ENCODE data around the gene CFP. TPM values are rescaled to one million over a fixed set of nuclear protein-coding genes. Genes with fewer than 3 reads are reported as not detected.

CFP gene
- total RNA-seq, 1 donor from 2014 or later: 3.7 TPM

GRCh38 chrX:47587906-47588735 lies 41.6 kb downstream of the CFP start:
- Histone ChIP-seq H3K27me3 (ENCODE audit: control insufficient read depth in 3 of 3, insufficient read depth in 3 of 3, low read length in 3 of 3) (no peaks in the 10 kb centered on the region), H3K36me3 (ENCODE audit: control insufficient read depth in 3 of 3, insufficient read depth in 3 of 3, low read length in 3 of 3) (no peaks in the 10 kb centered on the region), H3K27ac (ENCODE audit: low read depth, low read length) (no peak overlapping the region), H3K9me3 (ENCODE audit: control insufficient read depth in 3 of 3, low read length in 3 of 3) (no peaks in the 10 kb centered on the region), H3K4me1 (ENCODE audit: control insufficient read depth in 3 of 3, insufficient read depth in 3 of 3, low read length in 3 of 3) (peaks cover 0 to 4% (median 0%) of the 10 kb centered on the region in 3 donors), H3K9ac (ENCODE audit: low read depth in 1 of 3, low read length in 3 of 3) (no peak overlapping the region), H3K4me3 (ENCODE audit: low read length in 3 of 3) (no peak overlapping the region)

- no peak overlapping the region for H3K4me3 ChIP-seq (ENCODE audit: low read length in 3 of 3)
- H3K27ac ChIP-seq (ENCODE audit: low read depth, low read length): no peak overlapping the region
- H3K36me3 ChIP-seq (ENCODE audit: control insufficient read depth in 3 of 3, insufficient read depth in 3 of 3, low read length in 3 of 3): no peaks in the 10 kb centered on the region
- H3K9ac ChIP-seq (ENCODE audit: low read depth in 1 of 3, low read length in 3 of 3): no peak overlapping the region
- H3K9me3 ChIP-seq (ENCODE audit: control insufficient read depth in 3 of 3, low read length in 3 of 3): no peaks in the 10 kb centered on the region
- H3K4me1 ChIP-seq (ENCODE audit: control insufficient read depth in 3 of 3, insufficient read depth in 3 of 3, low read length in 3 of 3): peaks cover 0 to 4% (median 0%) of the 10 kb centered on the region in 3 donors
- H3K27me3 ChIP-seq (ENCODE audit: control insufficient read depth in 3 of 3, insufficient read depth in 3 of 3, low read length in 3 of 3): no peaks in the 10 kb centered on the region
Measured at GRCh38 chrX:47587091-47587891, 42.4 kb downstream of the CFP start.

- no peak overlapping the region for H3K27ac ChIP-seq (ENCODE audit: low read depth, low read length)
- no peaks in the 10 kb centered on the region for H3K27me3 ChIP-seq (ENCODE audit: control insufficient read depth in 3 of 3, insufficient read depth in 3 of 3, low read length in 3 of 3)
- peaks cover 0 to 10% (median 0%) of the 10 kb centered on the region in 3 donors for H3K4me1 ChIP-seq (ENCODE audit: control insufficient read depth in 3 of 3, insufficient read depth in 3 of 3, low read length in 3 of 3)
- no peak overlapping the region for H3K9ac ChIP-seq (ENCODE audit: low read depth in 1 of 3, low read length in 3 of 3)
- H3K36me3 ChIP-seq (ENCODE audit: control insufficient read depth in 3 of 3, insufficient read depth in 3 of 3, low read length in 3 of 3): no peaks in the 10 kb centered on the region
- H3K9me3 ChIP-seq (ENCODE audit: control insufficient read depth in 3 of 3, low read length in 3 of 3): no peaks in the 10 kb centered on the region
- H3K4me3 ChIP-seq (ENCODE audit: low read length in 3 of 3): no peak overlapping the region
Measured at GRCh38 chrX:47586043-47586787, 43.5 kb downstream of the CFP start.

DNA sequence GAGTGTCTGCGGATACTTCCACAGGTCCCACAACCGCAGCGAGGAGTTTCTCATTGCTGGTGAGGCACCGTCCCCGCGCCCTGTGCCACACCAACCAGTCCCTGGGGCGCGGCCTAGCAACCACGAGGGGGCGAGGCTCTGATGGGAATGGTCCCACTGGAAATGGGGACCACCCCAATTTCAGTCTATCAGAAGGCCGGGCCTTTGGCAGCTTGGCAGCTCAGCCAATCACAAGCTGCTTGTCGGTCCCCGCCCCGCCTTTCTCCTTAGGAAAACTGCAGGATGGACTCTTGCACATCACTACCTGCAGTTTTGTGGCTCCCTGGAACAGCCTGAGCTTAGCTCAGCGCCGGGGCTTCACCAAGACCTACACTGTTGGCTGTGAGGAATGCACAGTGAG lies 44.5 kb downstream of the CFP start:
- H3K9ac ChIP-seq (ENCODE audit: low read depth in 1 of 3, low read length in 3 of 3): no peak overlapping the region
- no peak overlapping the region for H3K27ac ChIP-seq (ENCODE audit: low read depth, low read length)
- H3K9me3 ChIP-seq (ENCODE audit: control insufficient read depth in 3 of 3, low read length in 3 of 3): no peaks in the 10 kb centered on the region
- peaks cover 0 to 10% (median 0%) of the 10 kb centered on the region in 3 donors for H3K4me1 ChIP-seq (ENCODE audit: control insufficient read depth in 3 of 3, insufficient read depth in 3 of 3, low read length in 3 of 3)
- no peaks in the 10 kb centered on the region for H3K36me3 ChIP-seq (ENCODE audit: control insufficient read depth in 3 of 3, insufficient read depth in 3 of 3, low read length in 3 of 3)
- H3K4me3 ChIP-seq (ENCODE audit: low read length in 3 of 3): no peak overlapping the region
- H3K27me3 ChIP-seq (ENCODE audit: control insufficient read depth in 3 of 3, insufficient read depth in 3 of 3, low read length in 3 of 3): no peaks in the 10 kb centered on the region

DNA sequence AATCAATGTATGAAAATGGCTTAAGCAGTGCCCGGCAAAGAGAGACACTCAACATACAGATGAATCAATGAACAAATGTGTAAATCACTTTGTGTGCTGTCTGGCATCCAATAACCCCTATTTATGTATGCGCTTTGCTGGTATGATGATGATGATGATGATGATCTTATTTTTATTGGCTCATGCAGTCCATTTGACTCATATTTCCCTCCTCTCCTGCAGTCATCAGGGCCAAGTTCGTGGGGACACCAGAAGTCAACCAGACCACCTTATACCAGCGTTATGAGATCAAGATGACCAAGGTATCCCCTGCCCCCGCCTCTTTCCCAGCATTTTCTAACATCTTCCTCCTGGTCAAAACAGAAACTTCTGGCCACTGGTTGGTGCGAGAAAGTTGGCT lies 45.0 kb downstream of the CFP start:
- H3K27ac ChIP-seq (ENCODE audit: low read depth, low read length): no peak overlapping the region
- H3K9ac ChIP-seq (ENCODE audit: low read depth in 1 of 3, low read length in 3 of 3): no peak overlapping the region
- no peaks in the 10 kb centered on the region for H3K36me3 ChIP-seq (ENCODE audit: control insufficient read depth in 3 of 3, insufficient read depth in 3 of 3, low read length in 3 of 3)
- H3K4me1 ChIP-seq (ENCODE audit: control insufficient read depth in 3 of 3, insufficient read depth in 3 of 3, low read length in 3 of 3): peaks cover 0 to 10% (median 0%) of the 10 kb centered on the region in 3 donors
- H3K4me3 ChIP-seq (ENCODE audit: low read length in 3 of 3): no peak overlapping the region
- H3K27me3 ChIP-seq (ENCODE audit: control insufficient read depth in 3 of 3, insufficient read depth in 3 of 3, low read length in 3 of 3): no peaks in the 10 kb centered on the region
- no peaks in the 10 kb centered on the region for H3K9me3 ChIP-seq (ENCODE audit: control insufficient read depth in 3 of 3, low read length in 3 of 3)

- Histone ChIP-seq H3K9ac (ENCODE audit: low read depth in 1 of 3, low read length in 3 of 3) (peak overlapping the region in 1 of 3 donors; percentile 33), H3K27ac (ENCODE audit: low read depth, low read length) (peak overlapping the region; percentile 68), H3K4me3 (ENCODE audit: low read length in 3 of 3) (peak overlapping the region in 1 of 3 donors; percentile 32), H3K36me3 (ENCODE audit: control insufficient read depth in 3 of 3, insufficient read depth in 3 of 3, low read length in 3 of 3) (no peaks in the 10 kb centered on the region), H3K9me3 (ENCODE audit: control insufficient read depth in 3 of 3, low read length in 3 of 3) (no peaks in the 10 kb centered on the region), H3K27me3 (ENCODE audit: control insufficient read depth in 3 of 3, insufficient read depth in 3 of 3, low read length in 3 of 3) (peaks cover 0 to 3% (median 0%) of the 10 kb centered on the region in 3 donors), H3K4me1 (ENCODE audit: control insufficient read depth in 3 of 3, insufficient read depth in 3 of 3, low read length in 3 of 3) (peaks cover 0 to 15% (median 0%) of the 10 kb centered on the region in 3 donors)
Measured at GRCh38 chrX:47583240-47583861, 46.4 kb downstream of the CFP start.

DNA sequence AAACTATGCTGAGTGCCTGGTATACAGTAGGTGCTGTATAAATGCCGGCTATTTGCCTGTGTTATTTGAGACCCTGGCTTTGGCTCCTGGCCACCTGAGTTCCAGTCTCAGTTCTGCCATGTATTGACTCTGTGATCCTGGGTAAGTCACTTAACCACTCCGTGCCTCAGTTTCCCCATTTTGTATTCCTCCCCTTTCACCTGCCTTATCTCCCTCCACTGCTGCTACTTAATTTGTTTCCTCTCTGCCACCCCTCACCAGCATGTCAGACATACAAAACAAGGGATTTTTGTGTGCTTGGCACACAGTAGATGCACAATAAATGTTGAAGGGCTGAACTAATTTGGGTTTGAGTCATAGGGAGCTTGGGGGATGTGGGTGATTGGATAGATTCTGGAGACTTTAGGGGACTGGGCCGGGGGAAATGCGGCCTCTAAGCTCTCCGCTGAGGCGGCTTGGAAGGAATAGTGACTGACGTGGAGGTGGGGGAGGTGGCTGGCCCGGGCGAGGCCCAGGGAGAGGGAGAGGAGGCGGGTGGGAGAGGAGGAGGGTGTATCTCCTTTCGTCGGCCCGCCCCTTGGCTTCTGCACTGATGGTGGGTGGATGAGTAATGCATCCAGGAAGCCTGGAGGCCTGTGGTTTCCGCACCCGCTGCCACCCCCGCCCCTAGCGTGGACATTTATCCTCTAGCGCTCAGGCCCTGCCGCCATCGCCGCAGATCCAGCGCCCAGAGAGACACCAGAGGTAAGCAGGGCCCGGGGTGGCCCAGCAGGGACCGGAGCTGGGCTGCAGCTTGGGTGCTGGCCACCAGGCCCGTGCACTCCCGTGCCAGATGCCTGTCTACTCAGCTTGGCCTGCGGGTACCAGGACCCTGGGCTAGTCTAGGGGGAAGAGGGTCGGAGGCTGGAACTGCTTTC lies 47.7 kb downstream of the CFP start, which contains the start of gene TIMP1:
TSS of gene TIMP1 (plus strand) at position 706 of the 917 bp plus-strand sequence. CDS start 980 bp downstream, outside the sequence.
- H3K36me3 ChIP-seq (ENCODE audit: control insufficient read depth in 3 of 3, insufficient read depth in 3 of 3, low read length in 3 of 3): no peaks in the 10 kb centered on the region
- peak within 1 kb of the TSS; percentile 68 for H3K27ac ChIP-seq (ENCODE audit: low read depth, low read length)
- H3K9me3 ChIP-seq (ENCODE audit: control insufficient read depth in 3 of 3, low read length in 3 of 3): no peaks in the 10 kb centered on the region
- peak within 1 kb of the TSS; percentile 61 to 69 (median 62) for H3K9ac ChIP-seq (ENCODE audit: low read depth in 1 of 3, low read length in 3 of 3)
- peaks cover 0 to 3% (median 0%) of the 10 kb centered on the region in 3 donors for H3K27me3 ChIP-seq (ENCODE audit: control insufficient read depth in 3 of 3, insufficient read depth in 3 of 3, low read length in 3 of 3)
- H3K4me3 ChIP-seq (ENCODE audit: low read length in 3 of 3): peak within 1 kb of the TSS; percentile 49 to 60 (median 50)
- peaks cover 0 to 15% (median 0%) of the 10 kb centered on the region in 3 donors for H3K4me1 ChIP-seq (ENCODE audit: control insufficient read depth in 3 of 3, insufficient read depth in 3 of 3, low read length in 3 of 3)

DNA sequence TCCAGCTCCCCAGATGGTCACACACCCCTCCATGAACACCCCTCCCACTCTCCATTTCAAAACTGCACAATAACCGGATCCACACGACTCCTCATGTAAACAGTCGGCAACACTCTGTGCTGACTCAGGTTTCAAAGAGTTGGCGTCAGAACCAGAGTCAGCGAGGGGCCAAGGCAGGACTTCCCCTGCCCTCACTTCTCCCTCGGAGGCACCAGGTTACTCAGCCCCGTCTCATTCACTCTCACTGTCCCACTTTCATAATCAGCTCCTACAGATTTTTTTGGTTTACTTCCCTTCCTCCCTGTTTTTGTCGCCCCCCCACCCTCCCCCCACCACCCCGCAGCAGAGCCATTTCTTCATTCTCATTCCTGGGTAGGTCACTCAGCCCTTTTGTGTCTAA lies 50.2 kb downstream of the CFP start:
- Histone ChIP-seq H3K4me1 (ENCODE audit: control insufficient read depth in 3 of 3, insufficient read depth in 3 of 3, low read length in 3 of 3) (peaks cover 0 to 15% (median 0%) of the 10 kb centered on the region in 3 donors), H3K9ac (ENCODE audit: low read depth in 1 of 3, low read length in 3 of 3) (no peak overlapping the region), H3K36me3 (ENCODE audit: control insufficient read depth in 3 of 3, insufficient read depth in 3 of 3, low read length in 3 of 3) (no peaks in the 10 kb centered on the region), H3K27me3 (ENCODE audit: control insufficient read depth in 3 of 3, insufficient read depth in 3 of 3, low read length in 3 of 3) (peaks cover 0 to 5% (median 0%) of the 10 kb centered on the region in 3 donors), H3K4me3 (ENCODE audit: low read length in 3 of 3) (no peak overlapping the region), H3K9me3 (ENCODE audit: control insufficient read depth in 3 of 3, low read length in 3 of 3) (peaks cover 0 to 2% (median 0%) of the 10 kb centered on the region in 3 donors), H3K27ac (ENCODE audit: low read depth, low read length) (no peak overlapping the region)
